HG03460 (cell line): Measurements from ENCODE around the gene ZNF490.

Experiments
- ATAC-seq: cut with Tn5 transposase; IDR thresholded peaks from one replicate; pipeline ENCODE4 v1.9.1; 2021; ENCODE audit not compliant: unreplicated experiment

The ZNF490 gene

GRCh38 chr19:12545267-12545666 is 65.3 kb downstream of the ZNF490 start:
- no peak for ATAC-seq

- ATAC-seq = no peak
Observed at GRCh38 chr19:12544401-12544876, 66.2 kb downstream of the ZNF490 start.

- ATAC-seq = no peak
Observed at GRCh38 chr19:12543855-12544254, 66.8 kb downstream of the ZNF490 start.
